Prostate gland (tissue), 2 donors: ENCODE results near the gene NAP1L1. TPM values are rescaled to one million over a fixed set of nuclear protein-coding genes. Genes with fewer than 3 reads are reported as not detected.

Experiments used
- DNase-seq: peaks from one replicate; pipeline ENCODE4 v3.0.0-alpha.2; 2019; ENCODE audit warnings: low spot score
- H3K27ac ChIP-seq, 2 donors: fragments of 200-600 bp; sonication (generic); 2 replicates each; pipeline ENCODE4 v1.5.1; 2017 to 2019
- H3K27me3 ChIP-seq: fragments of 200-600 bp; sonication (generic); replicated peaks from 2 replicates; pipeline ENCODE4 v1.5.1; 2019; ENCODE audit not compliant: insufficient read depth
- H3K36me3 ChIP-seq, 2 donors: fragments of 200-600 bp; sonication (generic); 1 replicate in 1 of 2; 2 replicates in 1 of 2; pipeline versions ENCODE4 v1.5.1 to v1.8.1; 2017 to 2019
- H3K4me1 ChIP-seq: fragments of 200-600 bp; sonication (generic); replicated peaks from 2 replicates; pipeline ENCODE4 v1.5.1; 2019
- H3K4me3 ChIP-seq, 2 donors: fragments of 200-600 bp; sonication (generic); 2 replicates each; pipeline ENCODE4 v1.5.1; 2017 to 2019
- H3K9me3 ChIP-seq: fragments of 200-600 bp; sonication (generic); 2 replicates; pipeline ENCODE4 v1.5.1; 2017
- POLR2A ChIP-seq: fragments of 450-650 bp; IDR thresholded peaks from one replicate; pipeline ENCODE4 v1.6.1; 2016; ENCODE audit warnings: antibody characterized with exemption, mild to moderate bottlenecking
- POLR2AphosphoS5 ChIP-seq: sonication (generic); formaldehyde crosslinking; IDR thresholded peaks from one replicate; pipeline ENCODE4 v1.6.1; 2017; ENCODE audit warnings: antibody characterized with exemption
- WGBS: methylation state at CpG from one replicate; pipeline ENCODE4 v1.1.5; 2018; 5-methylcytosine and 5-hydroxymethylcytosine counted together
- intact Hi-C: fragments of 100-400 bp; cut with DNase I; formaldehyde crosslinking; loops from one replicate; pipeline ENCODE4 v1.14.2; 2022
- total RNA-seq, 2 donors: library from RNA; depleted of rRNA; stranded (reverse); fragments of >200 nt; gene quantifications; one replicate each; pipeline ENCODE4 v1.1.0, GENCODE V29; 2016
- TF ChIP-seq, protein P1 (sequence below), 4 experiments: fragments of 200-600 bp in 2 of 4; fragments of 450-650 bp in 2 of 4; sonication (generic) in 2 of 4; IDR thresholded peaks; 1 replicate in 3 of 4; 2 replicates in 1 of 4; pipeline ENCODE4 v1.5.1; 2016 to 2019; ENCODE audit warnings: antibody characterized with exemption in 4 of 4, mild to moderate bottlenecking in 2 of 4, moderate library complexity in 2 of 4

NAP1L1 gene
- total RNA-seq, 2 donors from 2014 or later, result 223 to 325 TPM

DNA sequence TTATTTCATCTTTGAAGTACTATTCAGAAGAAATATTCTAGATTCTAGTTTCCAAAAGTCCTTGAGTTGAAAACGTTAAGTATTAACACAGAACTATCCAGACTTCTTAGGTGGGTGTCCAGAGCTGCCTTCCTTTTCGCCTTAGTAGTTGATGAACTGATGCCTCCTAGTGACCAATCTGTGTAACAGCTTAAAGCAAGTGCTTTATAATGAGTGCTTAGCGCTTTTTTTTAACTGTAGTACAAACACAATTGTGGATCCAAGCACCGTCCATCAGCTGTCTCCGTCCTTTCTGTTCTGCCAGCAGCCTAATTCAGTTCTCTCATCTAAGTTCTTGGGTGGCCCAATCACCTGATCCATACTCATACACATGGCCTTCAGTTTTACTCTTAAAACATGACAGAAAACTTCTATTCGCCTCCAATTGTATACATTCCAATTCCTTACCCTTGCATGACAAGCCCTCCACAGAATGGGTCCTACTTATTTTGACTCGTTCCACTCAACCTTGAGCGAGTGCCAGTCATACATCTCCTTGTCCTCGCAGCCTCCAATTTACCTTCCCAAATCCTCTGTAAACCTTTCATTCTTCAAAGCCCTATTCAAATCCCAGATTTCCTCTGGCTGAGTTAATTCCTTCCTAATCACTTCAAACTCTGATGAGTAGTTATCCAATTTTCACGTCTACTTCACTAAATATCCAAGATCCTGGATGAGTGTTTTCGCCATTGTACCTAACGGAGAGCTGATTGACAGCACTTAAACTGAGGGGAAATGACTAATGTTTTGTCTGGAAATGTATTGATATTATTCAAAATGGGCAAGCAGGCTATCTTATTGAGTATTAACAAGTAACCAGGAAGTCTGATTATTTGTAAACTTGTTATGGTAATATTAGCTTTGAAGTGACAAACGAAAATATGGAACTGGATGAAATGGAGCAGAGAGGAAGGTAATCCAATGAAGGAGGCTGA, 47.1 kb downstream of the NAP1L1 start:
- Histone ChIP-seq H3K4me1 (no peaks in the 10 kb centered on the region), H3K27me3 (no peaks in the 10 kb centered on the region), H3K27ac (no peak overlapping the region), H3K36me3 (no peaks in the 10 kb centered on the region), H3K9me3 (no peaks in the 10 kb centered on the region), H3K4me3 (no peak overlapping the region)
- peak; percentile 42 for DNase-seq
- 33% methylated on average over 13 of the region's 13 CpGs for WGBS
- peak; percentile 37 for TF ChIP-seq POLR2AphosphoS5
- TF ChIP-seq POLR2A, result no peak
- TF ChIP-seq, protein P1, sequence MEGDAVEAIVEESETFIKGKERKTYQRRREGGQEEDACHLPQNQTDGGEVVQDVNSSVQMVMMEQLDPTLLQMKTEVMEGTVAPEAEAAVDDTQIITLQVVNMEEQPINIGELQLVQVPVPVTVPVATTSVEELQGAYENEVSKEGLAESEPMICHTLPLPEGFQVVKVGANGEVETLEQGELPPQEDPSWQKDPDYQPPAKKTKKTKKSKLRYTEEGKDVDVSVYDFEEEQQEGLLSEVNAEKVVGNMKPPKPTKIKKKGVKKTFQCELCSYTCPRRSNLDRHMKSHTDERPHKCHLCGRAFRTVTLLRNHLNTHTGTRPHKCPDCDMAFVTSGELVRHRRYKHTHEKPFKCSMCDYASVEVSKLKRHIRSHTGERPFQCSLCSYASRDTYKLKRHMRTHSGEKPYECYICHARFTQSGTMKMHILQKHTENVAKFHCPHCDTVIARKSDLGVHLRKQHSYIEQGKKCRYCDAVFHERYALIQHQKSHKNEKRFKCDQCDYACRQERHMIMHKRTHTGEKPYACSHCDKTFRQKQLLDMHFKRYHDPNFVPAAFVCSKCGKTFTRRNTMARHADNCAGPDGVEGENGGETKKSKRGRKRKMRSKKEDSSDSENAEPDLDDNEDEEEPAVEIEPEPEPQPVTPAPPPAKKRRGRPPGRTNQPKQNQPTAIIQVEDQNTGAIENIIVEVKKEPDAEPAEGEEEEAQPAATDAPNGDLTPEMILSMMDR (IDR thresholded peaks at IDR 0.05), result peak; percentile 29 to 86 (median 77)
- intact Hi-C loops, result loop anchor here (5.0 to 10.0 kb wide), 3 partner anchors 313 to 517 kb away; partner anchors contain the start of gene OSBPL8

DNA sequence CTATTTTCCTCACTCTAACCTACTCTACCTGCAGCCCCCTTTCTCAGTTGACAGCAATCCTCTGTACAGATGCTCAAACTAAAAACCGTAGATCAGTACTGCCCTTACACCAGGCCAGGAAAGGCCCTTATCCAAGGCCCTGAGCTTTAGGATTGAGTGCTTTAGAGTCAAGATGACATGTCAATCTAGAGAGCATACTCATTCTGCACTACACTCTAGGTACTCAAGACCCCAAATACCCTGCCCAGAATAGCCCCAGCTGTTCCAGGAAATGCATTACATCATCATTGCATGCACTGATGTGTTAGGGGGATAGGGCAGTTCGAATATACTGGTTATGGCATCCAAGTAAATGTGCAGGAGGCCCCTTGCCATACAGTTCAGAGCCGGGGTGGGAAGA, 49.4 kb downstream of the NAP1L1 start:
- DNase-seq, result no peak
- Histone ChIP-seq H3K36me3 (no peaks in the 10 kb centered on the region), H3K4me3 (no peak overlapping the region), H3K9me3 (no peaks in the 10 kb centered on the region), H3K4me1 (no peaks in the 10 kb centered on the region), H3K27me3 (no peaks in the 10 kb centered on the region), H3K27ac (no peak overlapping the region)
- intact Hi-C loops, result loop anchor here (5.0 to 10.0 kb wide), 3 partner anchors 310 to 520 kb away; partner anchors contain the start of gene OSBPL8
- 74% methylated on average over 3 of the region's 3 CpGs for WGBS
- TF ChIP-seq POLR2A (no peak), POLR2AphosphoS5 (no peak)
- TF ChIP-seq, protein P1 (IDR thresholded peaks at IDR 0.05), result no peak

DNA sequence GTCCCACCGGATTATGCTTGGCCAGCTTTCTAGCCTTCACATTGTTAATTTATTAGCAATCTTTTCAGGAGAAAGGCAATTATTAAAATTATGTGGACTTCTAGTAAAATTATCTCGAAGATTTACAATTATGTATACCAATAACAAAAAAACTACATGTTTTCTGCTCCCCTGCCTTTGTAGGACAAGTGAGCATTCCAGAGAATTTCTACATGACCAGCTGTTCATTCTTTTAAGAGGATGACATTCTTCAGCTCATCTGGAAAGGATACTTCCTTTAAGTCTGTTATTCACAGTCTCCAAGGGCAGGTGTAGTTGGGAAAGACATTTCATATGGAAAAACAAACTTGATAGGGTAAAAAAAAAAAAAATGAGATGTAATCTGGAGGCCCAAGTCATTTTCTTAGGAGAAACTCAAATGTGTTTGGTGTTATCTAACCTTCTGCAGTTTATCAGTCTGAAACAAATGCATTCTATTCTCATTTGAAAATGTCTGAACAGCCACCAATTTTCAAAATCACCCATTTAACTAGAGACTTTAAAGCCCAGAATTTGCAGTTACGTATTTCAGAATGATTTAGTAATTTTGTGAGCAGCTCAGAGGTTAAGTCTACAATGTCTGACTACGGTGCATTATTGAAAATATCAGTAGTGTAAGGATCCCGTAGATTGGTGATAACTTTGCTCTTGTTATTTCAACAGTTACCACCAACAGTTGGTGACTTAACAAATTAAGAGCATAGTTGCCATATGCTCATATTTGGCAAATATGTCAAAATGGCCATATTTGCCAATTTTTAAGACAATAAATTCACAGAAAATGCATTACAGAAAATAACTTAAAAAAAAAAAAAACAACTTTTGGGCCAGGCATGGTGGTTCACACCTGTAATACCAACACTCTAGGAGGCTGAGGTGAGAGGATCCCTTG, 51.1 kb downstream of the NAP1L1 start:
- Histone ChIP-seq H3K4me1 (no peaks in the 10 kb centered on the region), H3K27ac (peak overlapping the region in 1 of 2 donors; percentile 92), H3K27me3 (no peaks in the 10 kb centered on the region), H3K9me3 (no peaks in the 10 kb centered on the region), H3K4me3 (no peak overlapping the region), H3K36me3 (no peaks in the 10 kb centered on the region)
- 68% methylated on average over 5 of the region's 5 CpGs for WGBS
- no peak for DNase-seq
- intact Hi-C loops, result loop anchor here (5.0 to 10.0 kb wide), 4 partner anchors 211 to 521 kb away; partner anchors contain the start of gene OSBPL8
- TF ChIP-seq POLR2AphosphoS5 (no peak), POLR2A (no peak)
- TF ChIP-seq, protein P1 (IDR thresholded peaks at IDR 0.05), result no peak

DNA sequence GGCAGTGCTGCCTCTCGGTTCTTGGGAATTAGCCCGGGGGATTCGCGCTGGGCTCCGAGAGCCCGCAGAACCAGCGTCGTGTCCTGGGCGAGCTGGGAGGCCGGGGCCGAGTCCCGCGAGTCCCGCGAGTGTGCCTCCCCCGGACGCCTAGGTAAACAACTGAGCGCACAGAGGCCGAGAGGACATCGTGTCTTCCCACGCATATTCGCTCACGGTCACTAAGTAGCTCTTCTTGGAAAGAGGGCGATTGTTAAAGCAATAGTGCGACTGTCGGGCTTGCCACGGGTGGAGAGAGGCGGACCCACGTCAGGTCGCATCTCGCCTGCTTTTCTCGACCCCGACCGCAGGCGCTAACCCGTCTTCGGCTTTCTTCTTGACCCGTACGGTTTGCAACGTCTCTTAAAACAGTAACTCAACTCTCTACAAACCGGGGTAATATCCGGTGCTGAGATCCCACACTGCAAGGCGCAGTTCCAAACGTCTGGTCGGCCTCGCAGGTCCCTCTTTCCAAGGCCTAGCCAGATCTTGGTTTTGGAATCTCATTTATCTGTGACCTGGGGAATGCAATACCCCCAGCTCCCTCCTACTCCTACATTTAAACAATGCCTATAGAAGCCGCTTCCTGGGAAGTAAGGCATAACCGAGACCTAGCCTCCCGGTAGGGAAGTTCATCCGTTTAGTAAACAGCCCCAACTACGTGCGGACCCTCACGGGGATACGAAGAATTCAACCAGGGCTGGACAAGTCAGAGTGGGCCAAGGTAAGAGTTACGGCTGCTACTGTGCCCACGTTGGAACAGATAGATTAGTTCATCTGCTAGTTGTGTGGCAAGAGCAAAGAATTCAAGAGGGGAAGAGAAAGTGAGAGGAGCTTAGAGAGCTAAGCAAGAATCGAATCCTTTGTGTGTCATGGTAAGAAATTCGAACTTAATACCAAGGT, 52.2 kb downstream of the NAP1L1 start:
- Histone ChIP-seq H3K27ac (peak overlapping the region; percentile 85 to 92), H3K36me3 (no peaks in the 10 kb centered on the region), H3K4me3 (peak overlapping the region; percentile 47 to 69), H3K4me1 (no peaks in the 10 kb centered on the region), H3K27me3 (no peaks in the 10 kb centered on the region), H3K9me3 (no peaks in the 10 kb centered on the region)
- 3% methylated on average over 58 of the region's 58 CpGs for WGBS
- DNase-seq, result peak; percentile 31
- intact Hi-C loops, result loop anchor here (5.0 to 10.0 kb wide), 4 partner anchors 210 to 522 kb away; partner anchors contain the start of gene OSBPL8
- TF ChIP-seq POLR2A (no peak), POLR2AphosphoS5 (no peak)
- TF ChIP-seq, protein P1 (IDR thresholded peaks at IDR 0.05), result no peak
